Liver (tissue), 9 donors: ENCODE data around the gene RXRB. TPM values are rescaled to one million over a fixed set of nuclear protein-coding genes. Genes with fewer than 3 reads are reported as not detected.

Experiments used
- DNase-seq: peaks from one replicate; pipeline ENCODE4 v3.0.0-alpha.2; 2017; ENCODE audit warnings: low spot score
- H3K27ac ChIP-seq, 2 donors: one replicate each; pipeline ENCODE4 v1.7.0; 2013; ENCODE audit warnings: inconsistent platforms in 2 of 2, low read length in 2 of 2, control low read depth in 1 of 2, low read depth in 1 of 2, mild to moderate bottlenecking in 1 of 2
- H3K27me3 ChIP-seq, 4 donors: one replicate each; pipeline versions ENCODE4 v1.6.1 to v1.7.0; 2013; ENCODE audit warnings: low read length in 3 of 4, inconsistent platforms in 1 of 4, mild to moderate bottlenecking in 1 of 4, moderate library complexity in 1 of 4; ENCODE audit not compliant: control insufficient read depth in 4 of 4, insufficient read depth in 4 of 4
- H3K36me3 ChIP-seq, 4 donors: one replicate each; pipeline versions ENCODE4 v1.6.1 to v1.7.0; 2013; ENCODE audit warnings: low read length in 3 of 4, mild to moderate bottlenecking in 3 of 4, low read depth in 1 of 4, moderate library complexity in 1 of 4; ENCODE audit not compliant: control insufficient read depth in 4 of 4, insufficient read depth in 3 of 4
- H3K4me1 ChIP-seq, 4 donors: one replicate each; pipeline versions ENCODE4 v1.6.1 to v1.7.0; 2013; ENCODE audit warnings: low read length in 3 of 4, mild to moderate bottlenecking in 3 of 4, moderate library complexity in 1 of 4; ENCODE audit not compliant: control insufficient read depth in 4 of 4, insufficient read depth in 4 of 4
- H3K4me3 ChIP-seq, 3 donors: one replicate each; pipeline versions ENCODE4 v1.6.1 to v1.7.0; 2013; ENCODE audit warnings: low read length in 3 of 3, control low read depth in 1 of 3, low read depth in 1 of 3, mild to moderate bottlenecking in 1 of 3
- H3K9ac ChIP-seq, 2 donors: one replicate each; pipeline ENCODE4 v1.7.0; 2013; ENCODE audit warnings: low read length in 2 of 2, mild to moderate bottlenecking in 2 of 2, moderate library complexity in 2 of 2, control low read depth in 1 of 2, low read depth in 1 of 2
- H3K9me3 ChIP-seq, 4 donors: one replicate each; pipeline versions ENCODE4 v1.6.1 to v1.7.0; 2013; ENCODE audit warnings: low read length in 3 of 4; ENCODE audit not compliant: control insufficient read depth in 4 of 4
- ATF3 ChIP-seq: IDR thresholded peaks from 2 replicates; pipeline ENCODE4 v1.6.1; 2016; ENCODE audit warnings: antibody characterized with exemption
- EGR1 ChIP-seq, 2 donors: IDR thresholded peaks; 2 replicates each; pipeline ENCODE4 v1.6.1; 2016 to 2018; ENCODE audit warnings: antibody characterized with exemption in 2 of 2, low read depth in 2 of 2
- FOXA1 ChIP-seq: IDR thresholded peaks from 2 replicates; pipeline ENCODE4 v1.6.1; 2016; ENCODE audit warnings: antibody characterized with exemption
- FOXA2 ChIP-seq: IDR thresholded peaks from 2 replicates; pipeline ENCODE4 v1.6.1; 2016; ENCODE audit warnings: antibody characterized with exemption
- GABPA ChIP-seq, 2 donors: IDR thresholded peaks in 1 of 2; conservative IDR thresholded peaks in 1 of 2; 2 replicates each; pipeline ENCODE4 v1.6.1; 2016; ENCODE audit warnings: antibody characterized with exemption in 2 of 2, mild to moderate bottlenecking in 1 of 2, moderate library complexity in 1 of 2
- HNF4A ChIP-seq, 2 donors: conservative IDR thresholded peaks; 2 replicates each; pipeline ENCODE4 v1.6.1; 2016; ENCODE audit warnings: antibody characterized with exemption in 2 of 2, mild to moderate bottlenecking in 2 of 2
- HNF4G ChIP-seq: IDR thresholded peaks from 2 replicates; pipeline ENCODE4 v1.6.1; 2016; ENCODE audit warnings: antibody characterized with exemption
- JUND ChIP-seq, 2 donors: IDR thresholded peaks; 2 replicates each; pipeline ENCODE4 v1.6.1; 2016; ENCODE audit warnings: antibody characterized with exemption in 2 of 2
- NR2F2 ChIP-seq: IDR thresholded peaks from 2 replicates; pipeline ENCODE4 v1.6.1; 2016; ENCODE audit warnings: antibody characterized with exemption
- RAD21 ChIP-seq, 2 donors: IDR thresholded peaks; 2 replicates each; pipeline ENCODE4 v1.6.1; 2016; ENCODE audit warnings: antibody characterized with exemption in 2 of 2, mild to moderate bottlenecking in 2 of 2
- REST ChIP-seq: IDR thresholded peaks from 2 replicates; pipeline ENCODE4 v1.6.1; 2016; ENCODE audit warnings: antibody characterized with exemption, mild to moderate bottlenecking
- RXRA ChIP-seq, 2 donors: IDR thresholded peaks; 2 replicates each; pipeline ENCODE4 v1.6.1; 2017 to 2018; ENCODE audit warnings: antibody characterized with exemption in 2 of 2, mild to moderate bottlenecking in 1 of 2
- SP1 ChIP-seq: IDR thresholded peaks from 2 replicates; pipeline ENCODE4 v1.6.1; 2018; ENCODE audit warnings: antibody characterized with exemption, mild to moderate bottlenecking
- TAF1 ChIP-seq: conservative IDR thresholded peaks from 2 replicates; pipeline ENCODE4 v1.6.1; 2016; ENCODE audit warnings: antibody characterized with exemption, mild to moderate bottlenecking
- YY1 ChIP-seq: IDR thresholded peaks from 2 replicates; pipeline ENCODE4 v1.6.1; 2016; ENCODE audit warnings: antibody characterized with exemption, mild to moderate bottlenecking
- ZBTB33 ChIP-seq: IDR thresholded peaks from 2 replicates; pipeline ENCODE4 v1.6.1; 2016; ENCODE audit warnings: antibody characterized with exemption
- WGBS: extraction: QIAGEN DNeasy Blood & Tissue Kit; methylation state at CpG from one replicate; pipeline ENCODE4 v1.1.7; 2013; 5-methylcytosine and 5-hydroxymethylcytosine counted together
- polyA plus RNA-seq, 2 donors: library from polyadenylated mRNA; stranded (reverse) in 1 of 2; unstranded in 1 of 2; fragments of 200-250 nt in 1 of 2; fragments of >200 nt in 1 of 2; fragmentation: Nextera tagmentation in 1 of 2; extraction: Ambion mirVana in 1 of 2; gene quantifications; one replicate each; pipeline versions ENCODE4 v1.2.1 to v1.2.3, GENCODE V29; 2013 to 2015
- total RNA-seq, 2 donors: library from RNA; depleted of rRNA; stranded (reverse); fragments of >200 nt; gene quantifications; one replicate each; pipeline ENCODE4 v1.2.3, GENCODE V29; 2014
- TF ChIP-seq, protein P1 (sequence below): IDR thresholded peaks from 2 replicates; pipeline ENCODE4 v1.6.1; 2016; ENCODE audit warnings: antibody characterized with exemption
- TF ChIP-seq, protein P2 (sequence below): fragments of 150-350 bp; IDR thresholded peaks from 2 replicates; pipeline ENCODE4 v1.5.1; 2017; ENCODE audit warnings: improper control_type of control experiment, low read depth, low read length; ENCODE audit not compliant: missing input control
- donor health status: healthy.
- donor health status: healthy.
- donor health status: healthy.
- donor health status: healthy.
- donor health status: healthy.

Gene RXRB
- total and polyA plus RNA-seq, 4 donors = 7.7 to 19.4 (median 11.7) TPM

GRCh38 chr6:33249732-33250630, 49.5 kb upstream of the RXRB start:
- Histone ChIP-seq H3K9ac (peak overlapping the region; percentile 40 to 79), H3K27me3 (no peaks in the 10 kb centered on the region), H3K4me1 (peaks cover 2 to 29% (median 23%) of the 10 kb centered on the region in 4 donors), H3K4me3 (peak overlapping the region; percentile 55 to 76 (median 67)), H3K36me3 (peaks cover 0 to 6% (median 1%) of the 10 kb centered on the region in 4 donors), H3K9me3 (no peaks in the 10 kb centered on the region), H3K27ac (peak overlapping the region; percentile 88 to 92)
- 20% methylated on average over 15 of the region's 15 CpGs for WGBS
- TF ChIP-seq NR2F2 (no peak), FOXA2 (no peak), JUND (IDR thresholded peaks at IDR 0.05) (no peak), TAF1 (peak; percentile 1)
- DNase-seq = no peak

DNA sequence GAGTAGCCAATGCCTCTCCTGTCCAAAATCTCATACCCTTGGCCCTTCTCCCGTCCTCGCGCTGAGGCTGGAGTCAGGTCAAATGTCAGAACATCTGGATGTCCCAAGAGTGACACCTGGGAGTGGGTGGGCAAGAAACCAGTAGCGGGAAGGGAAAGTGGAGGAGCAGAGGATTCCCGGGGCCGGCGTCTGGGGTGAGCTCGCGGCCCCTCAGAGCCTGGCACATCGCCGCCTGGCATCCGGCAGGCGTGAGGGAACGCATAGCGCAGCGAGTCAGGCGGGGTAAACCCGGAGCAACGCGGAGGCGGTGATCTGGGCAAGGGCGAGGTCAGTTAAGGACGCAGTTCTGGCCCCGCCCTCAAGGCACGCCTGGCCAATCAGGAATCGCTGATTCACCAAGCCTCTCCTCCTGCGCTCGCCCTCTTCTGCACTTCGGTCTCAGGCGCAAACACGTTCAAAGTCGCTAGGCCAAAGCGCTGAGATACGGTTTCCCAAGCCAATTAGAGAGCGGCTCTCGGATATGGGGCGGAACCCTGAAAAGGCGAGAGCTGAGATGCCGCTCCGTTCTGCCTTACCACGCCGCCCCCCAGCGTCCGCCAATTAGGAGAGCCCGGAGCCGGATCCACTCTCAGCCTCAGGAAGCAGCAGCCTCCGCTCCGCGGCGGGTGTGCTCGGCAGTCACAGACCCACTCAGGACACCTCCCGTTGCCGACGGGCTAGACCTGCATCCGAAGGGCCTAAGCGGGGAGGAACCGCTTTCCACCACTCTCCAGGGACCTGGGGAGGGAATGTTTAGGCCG, 48.7 kb upstream of the RXRB start:
- Histone ChIP-seq H3K9ac (peak overlapping the region; percentile 79 to 86), H3K27me3 (no peaks in the 10 kb centered on the region), H3K27ac (peak overlapping the region; percentile 92 to 97), H3K4me3 (peak overlapping the region; percentile 55 to 76 (median 67)), H3K4me1 (peaks cover 2 to 29% (median 23%) of the 10 kb centered on the region in 4 donors), H3K9me3 (no peaks in the 10 kb centered on the region), H3K36me3 (peaks cover 0 to 6% (median 1%) of the 10 kb centered on the region in 4 donors)
- peak; percentile 54 for TF ChIP-seq ZBTB33
- no peak for TF ChIP-seq FOXA2
- TF ChIP-seq ATF3 = no peak
- TF ChIP-seq, protein P1, sequence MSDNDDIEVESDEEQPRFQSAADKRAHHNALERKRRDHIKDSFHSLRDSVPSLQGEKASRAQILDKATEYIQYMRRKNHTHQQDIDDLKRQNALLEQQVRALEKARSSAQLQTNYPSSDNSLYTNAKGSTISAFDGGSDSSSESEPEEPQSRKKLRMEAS = peak; percentile 84
- peak; percentile 57 for TF ChIP-seq HNF4G
- peak; percentile 50 for TF ChIP-seq NR2F2
- TF ChIP-seq FOXA1 = peak; percentile 30
- peak; percentile 23 to 86 for TF ChIP-seq GABPA (IDR thresholded peaks at IDR 0.05 in 1 of 2, conservative IDR thresholded peaks at IDR 0.05 in 1 of 2)
- peak; percentile 79 for TF ChIP-seq TAF1
- TF ChIP-seq REST = peak; percentile 82
- TF ChIP-seq EGR1 (IDR thresholded peaks at IDR 0.05; ENCODE audit: low read depth in 2 of 2) = peak; percentile 78 to 93
- peak; percentile 32 to 39 for TF ChIP-seq RAD21 (IDR thresholded peaks at IDR 0.05)
- TF ChIP-seq, protein P2, sequence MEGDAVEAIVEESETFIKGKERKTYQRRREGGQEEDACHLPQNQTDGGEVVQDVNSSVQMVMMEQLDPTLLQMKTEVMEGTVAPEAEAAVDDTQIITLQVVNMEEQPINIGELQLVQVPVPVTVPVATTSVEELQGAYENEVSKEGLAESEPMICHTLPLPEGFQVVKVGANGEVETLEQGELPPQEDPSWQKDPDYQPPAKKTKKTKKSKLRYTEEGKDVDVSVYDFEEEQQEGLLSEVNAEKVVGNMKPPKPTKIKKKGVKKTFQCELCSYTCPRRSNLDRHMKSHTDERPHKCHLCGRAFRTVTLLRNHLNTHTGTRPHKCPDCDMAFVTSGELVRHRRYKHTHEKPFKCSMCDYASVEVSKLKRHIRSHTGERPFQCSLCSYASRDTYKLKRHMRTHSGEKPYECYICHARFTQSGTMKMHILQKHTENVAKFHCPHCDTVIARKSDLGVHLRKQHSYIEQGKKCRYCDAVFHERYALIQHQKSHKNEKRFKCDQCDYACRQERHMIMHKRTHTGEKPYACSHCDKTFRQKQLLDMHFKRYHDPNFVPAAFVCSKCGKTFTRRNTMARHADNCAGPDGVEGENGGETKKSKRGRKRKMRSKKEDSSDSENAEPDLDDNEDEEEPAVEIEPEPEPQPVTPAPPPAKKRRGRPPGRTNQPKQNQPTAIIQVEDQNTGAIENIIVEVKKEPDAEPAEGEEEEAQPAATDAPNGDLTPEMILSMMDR = peak; percentile 13
- TF ChIP-seq YY1 = peak; percentile 89
- peak; percentile 98 to 99 for TF ChIP-seq RXRA (IDR thresholded peaks at IDR 0.05)
- TF ChIP-seq JUND (IDR thresholded peaks at IDR 0.05) = peak; percentile 64 to 68
- peak; percentile 99 for TF ChIP-seq SP1
- peak; percentile 89 to 95 for TF ChIP-seq HNF4A (conservative IDR thresholded peaks at IDR 0.05)
- peak; percentile 97 for DNase-seq
- WGBS = under 1% methylated on average over 58 of the region's 58 CpGs
